ENCODE results near the gene RFC3. TPM values are rescaled to one million over a fixed set of nuclear protein-coding genes. Genes with fewer than 3 reads are reported as not detected.

Gene RFC3
- total and polyA plus RNA-seq, 2 of the 13 experiments (the other 11 are each of a cell fraction or from before 2014, with no cell fraction given), result 16.0 to 55.7 TPM

DNA sequence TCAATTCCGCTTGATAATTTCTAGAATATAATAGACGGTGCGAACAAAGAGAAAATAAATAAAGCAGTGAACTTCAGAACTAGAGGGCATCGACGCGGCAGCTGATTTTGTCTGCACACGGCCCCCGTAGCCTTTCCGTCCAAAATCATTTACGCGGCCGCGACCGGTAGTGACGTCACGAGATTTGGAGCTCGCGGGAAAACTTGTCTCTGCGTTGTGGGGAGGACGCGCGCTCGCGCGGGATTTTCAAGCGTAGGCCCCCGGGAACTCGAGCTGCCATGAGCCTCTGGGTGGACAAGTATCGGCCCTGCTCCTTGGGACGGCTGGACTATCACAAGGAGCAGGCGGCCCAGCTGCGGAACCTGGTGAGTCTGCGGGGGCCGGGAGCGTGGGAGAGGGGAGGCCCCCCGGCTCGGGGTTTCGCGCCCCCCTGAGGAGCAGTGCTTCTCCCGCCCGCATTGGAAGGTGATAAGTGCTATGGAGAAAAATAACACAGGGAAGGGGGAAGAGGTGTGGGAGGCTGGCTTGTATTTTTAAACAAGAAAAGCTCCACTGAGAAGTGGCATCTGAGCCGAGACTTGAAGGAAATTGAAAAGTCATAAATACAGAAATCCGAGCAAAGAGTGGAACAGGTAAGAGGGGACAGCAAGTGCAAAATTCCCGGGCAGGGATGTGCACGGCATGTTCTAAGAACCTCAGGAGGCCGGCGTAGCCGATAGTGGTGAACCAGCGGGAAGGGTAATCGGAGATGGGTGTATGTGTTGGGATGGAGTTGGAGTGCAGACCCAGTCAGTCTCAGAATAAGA lies at the start of gene RFC3 (continued):
- TF ChIP-seq, protein P1, sequence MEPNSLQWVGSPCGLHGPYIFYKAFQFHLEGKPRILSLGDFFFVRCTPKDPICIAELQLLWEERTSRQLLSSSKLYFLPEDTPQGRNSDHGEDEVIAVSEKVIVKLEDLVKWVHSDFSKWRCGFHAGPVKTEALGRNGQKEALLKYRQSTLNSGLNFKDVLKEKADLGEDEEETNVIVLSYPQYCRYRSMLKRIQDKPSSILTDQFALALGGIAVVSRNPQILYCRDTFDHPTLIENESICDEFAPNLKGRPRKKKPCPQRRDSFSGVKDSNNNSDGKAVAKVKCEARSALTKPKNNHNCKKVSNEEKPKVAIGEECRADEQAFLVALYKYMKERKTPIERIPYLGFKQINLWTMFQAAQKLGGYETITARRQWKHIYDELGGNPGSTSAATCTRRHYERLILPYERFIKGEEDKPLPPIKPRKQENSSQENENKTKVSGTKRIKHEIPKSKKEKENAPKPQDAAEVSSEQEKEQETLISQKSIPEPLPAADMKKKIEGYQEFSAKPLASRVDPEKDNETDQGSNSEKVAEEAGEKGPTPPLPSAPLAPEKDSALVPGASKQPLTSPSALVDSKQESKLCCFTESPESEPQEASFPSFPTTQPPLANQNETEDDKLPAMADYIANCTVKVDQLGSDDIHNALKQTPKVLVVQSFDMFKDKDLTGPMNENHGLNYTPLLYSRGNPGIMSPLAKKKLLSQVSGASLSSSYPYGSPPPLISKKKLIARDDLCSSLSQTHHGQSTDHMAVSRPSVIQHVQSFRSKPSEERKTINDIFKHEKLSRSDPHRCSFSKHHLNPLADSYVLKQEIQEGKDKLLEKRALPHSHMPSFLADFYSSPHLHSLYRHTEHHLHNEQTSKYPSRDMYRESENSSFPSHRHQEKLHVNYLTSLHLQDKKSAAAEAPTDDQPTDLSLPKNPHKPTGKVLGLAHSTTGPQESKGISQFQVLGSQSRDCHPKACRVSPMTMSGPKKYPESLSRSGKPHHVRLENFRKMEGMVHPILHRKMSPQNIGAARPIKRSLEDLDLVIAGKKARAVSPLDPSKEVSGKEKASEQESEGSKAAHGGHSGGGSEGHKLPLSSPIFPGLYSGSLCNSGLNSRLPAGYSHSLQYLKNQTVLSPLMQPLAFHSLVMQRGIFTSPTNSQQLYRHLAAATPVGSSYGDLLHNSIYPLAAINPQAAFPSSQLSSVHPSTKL (CRISPR knock-in tag; IDR thresholded peaks at IDR 0.05), result peak; percentile 64; the same call in 1 of the 2 replicates
- TF ChIP-seq, protein P2, sequence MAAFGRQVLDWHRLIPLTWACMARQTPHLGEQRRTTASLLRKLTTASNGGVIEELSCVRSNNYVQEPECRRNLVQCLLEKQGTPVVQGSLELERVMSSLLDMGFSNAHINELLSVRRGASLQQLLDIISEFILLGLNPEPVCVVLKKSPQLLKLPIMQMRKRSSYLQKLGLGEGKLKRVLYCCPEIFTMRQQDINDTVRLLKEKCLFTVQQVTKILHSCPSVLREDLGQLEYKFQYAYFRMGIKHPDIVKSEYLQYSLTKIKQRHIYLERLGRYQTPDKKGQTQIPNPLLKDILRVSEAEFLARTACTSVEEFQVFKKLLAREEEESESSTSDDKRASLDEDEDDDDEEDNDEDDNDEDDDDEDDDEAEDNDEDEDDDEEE (CRISPR knock-in tag; IDR thresholded peaks at IDR 0.05), result no peak
- TF ChIP-seq MIXL1 (CRISPR knock-in tag; IDR thresholded peaks at IDR 0.05) (peak; percentile 45; the same call in 1 of the 2 replicates), CHCHD3 (CRISPR knock-in tag; IDR thresholded peaks at IDR 0.05) (peak; percentile 77; the same call in 1 of the 2 replicates), ELF1 (CRISPR knock-in tag; IDR thresholded peaks at IDR 0.05) (peak; percentile 69), ZNF292 (CRISPR knock-in tag; IDR thresholded peaks at IDR 0.05; ENCODE audit: borderline replicate concordance, low read depth) (no peak), ZNF296 (CRISPR knock-in tag; conservative IDR thresholded peaks at IDR 0.05) (no peak), MEF2D (CRISPR knock-in tag; IDR thresholded peaks at IDR 0.05) (no peak), NCOA5 (CRISPR knock-in tag; IDR thresholded peaks at IDR 0.05) (no peak), FOXA3 (CRISPR knock-in tag; IDR thresholded peaks at IDR 0.05) (peak; percentile 42; the same call in 1 of the 2 replicates), ZBTB20 (CRISPR knock-in tag; IDR thresholded peaks at IDR 0.05; ENCODE audit: borderline replicate concordance, low read depth) (no peak), ZNF816 (CRISPR knock-in tag; IDR thresholded peaks at IDR 0.05; ENCODE audit: borderline replicate concordance) (peak; percentile 83; the same call in 1 of the 2 replicates), ZNF562 (CRISPR knock-in tag; IDR thresholded peaks at IDR 0.05; ENCODE audit: borderline replicate concordance) (no peak), AHR (CRISPR knock-in tag; IDR thresholded peaks at IDR 0.05) (peak; percentile 20; the same call in 1 of the 2 replicates), ZBTB3 (CRISPR knock-in tag; IDR thresholded peaks at IDR 0.05; ENCODE audit: borderline replicate concordance, low read depth) (no peak), IKZF4 (CRISPR knock-in tag; IDR thresholded peaks at IDR 0.05; ENCODE audit: borderline replicate concordance, low read depth, not compliant biosample characterization) (no peak)
- TF ChIP-seq, protein P3, sequence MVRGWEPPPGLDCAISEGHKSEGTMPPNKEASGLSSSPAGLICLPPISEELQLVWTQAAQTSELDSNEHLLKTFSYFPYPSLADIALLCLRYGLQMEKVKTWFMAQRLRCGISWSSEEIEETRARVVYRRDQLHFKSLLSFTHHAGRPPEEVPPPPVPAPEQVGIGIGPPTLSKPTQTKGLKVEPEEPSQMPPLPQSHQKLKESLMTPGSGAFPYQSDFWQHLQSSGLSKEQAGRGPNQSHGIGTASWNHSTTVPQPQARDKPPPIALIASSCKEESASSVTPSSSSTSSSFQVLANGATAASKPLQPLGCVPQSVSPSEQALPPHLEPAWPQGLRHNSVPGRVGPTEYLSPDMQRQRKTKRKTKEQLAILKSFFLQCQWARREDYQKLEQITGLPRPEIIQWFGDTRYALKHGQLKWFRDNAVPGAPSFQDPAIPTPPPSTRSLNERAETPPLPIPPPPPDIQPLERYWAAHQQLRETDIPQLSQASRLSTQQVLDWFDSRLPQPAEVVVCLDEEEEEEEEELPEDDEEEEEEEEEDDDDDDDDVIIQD (CRISPR knock-in tag; IDR thresholded peaks at IDR 0.05; ENCODE audit: low read depth), result peak; percentile 93
- TF ChIP-seq, protein P4, sequence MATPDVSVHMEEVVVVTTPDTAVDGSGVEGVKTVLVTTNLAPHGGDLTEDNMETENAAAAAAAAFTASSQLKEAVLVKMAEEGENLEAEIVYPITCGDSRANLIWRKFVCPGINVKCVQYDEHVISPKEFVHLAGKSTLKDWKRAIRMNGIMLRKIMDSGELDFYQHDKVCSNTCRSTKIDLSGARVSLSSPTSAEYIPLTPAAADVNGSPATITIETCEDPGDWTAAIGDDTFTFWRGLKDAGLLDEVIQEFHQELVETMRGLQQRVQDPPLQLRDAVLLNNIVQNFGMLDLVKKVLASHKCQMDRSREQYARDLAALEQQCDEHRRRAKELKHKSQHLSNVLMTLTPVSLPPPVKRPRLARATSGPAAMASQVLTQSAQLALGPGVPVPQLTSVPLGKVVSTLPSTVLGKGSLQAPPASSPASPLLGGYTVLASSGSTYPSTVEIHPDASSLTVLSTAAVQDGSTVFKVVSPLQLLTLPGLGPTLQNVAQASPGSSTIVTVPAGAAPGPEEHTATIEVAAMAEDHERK (CRISPR knock-in tag; IDR thresholded peaks at IDR 0.05; ENCODE audit: low read depth), result peak; percentile 58; the same call in 1 of the 2 replicates
- TF ChIP-seq, protein P5, sequence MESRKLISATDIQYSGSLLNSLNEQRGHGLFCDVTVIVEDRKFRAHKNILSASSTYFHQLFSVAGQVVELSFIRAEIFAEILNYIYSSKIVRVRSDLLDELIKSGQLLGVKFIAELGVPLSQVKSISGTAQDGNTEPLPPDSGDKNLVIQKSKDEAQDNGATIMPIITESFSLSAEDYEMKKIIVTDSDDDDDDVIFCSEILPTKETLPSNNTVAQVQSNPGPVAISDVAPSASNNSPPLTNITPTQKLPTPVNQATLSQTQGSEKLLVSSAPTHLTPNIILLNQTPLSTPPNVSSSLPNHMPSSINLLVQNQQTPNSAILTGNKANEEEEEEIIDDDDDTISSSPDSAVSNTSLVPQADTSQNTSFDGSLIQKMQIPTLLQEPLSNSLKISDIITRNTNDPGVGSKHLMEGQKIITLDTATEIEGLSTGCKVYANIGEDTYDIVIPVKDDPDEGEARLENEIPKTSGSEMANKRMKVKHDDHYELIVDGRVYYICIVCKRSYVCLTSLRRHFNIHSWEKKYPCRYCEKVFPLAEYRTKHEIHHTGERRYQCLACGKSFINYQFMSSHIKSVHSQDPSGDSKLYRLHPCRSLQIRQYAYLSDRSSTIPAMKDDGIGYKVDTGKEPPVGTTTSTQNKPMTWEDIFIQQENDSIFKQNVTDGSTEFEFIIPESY (CRISPR knock-in tag; IDR thresholded peaks at IDR 0.05), result 0 out of 2 replicates have a peak, but pooled peaks have one; percentile 30
